ENCODE data around the gene PPP2R5D.

DNA sequence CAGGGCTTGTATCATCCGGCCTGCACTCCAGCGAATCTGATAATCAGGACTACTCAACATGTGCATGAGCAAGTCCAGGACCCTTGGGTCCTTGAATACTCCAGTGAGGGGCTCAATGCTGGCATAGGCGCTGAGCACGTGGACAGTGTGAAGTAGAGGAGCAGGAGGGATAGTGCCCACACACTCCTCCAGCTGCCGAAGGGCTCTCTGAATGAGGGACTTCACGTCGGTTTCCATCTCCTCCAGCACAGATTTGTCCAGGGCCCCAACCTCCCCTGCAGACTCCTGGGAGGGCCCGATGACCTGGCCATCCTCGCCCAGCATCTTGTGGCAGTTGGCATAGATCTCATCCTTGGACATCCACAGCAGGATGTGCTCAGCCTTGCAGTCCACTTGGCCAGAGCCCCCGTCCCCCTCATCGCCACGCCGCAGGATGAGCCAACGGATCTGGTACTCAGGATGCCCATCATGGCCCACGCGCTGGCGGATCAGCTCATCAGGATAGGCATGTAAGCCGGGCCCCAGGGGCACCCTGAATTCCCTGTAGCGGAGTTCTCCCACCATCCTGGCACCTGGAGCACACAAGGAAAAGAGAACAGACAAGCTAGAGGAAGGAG lies 68.0 kb downstream of the PPP2R5D start:
- TF ChIP-seq, protein P1, sequence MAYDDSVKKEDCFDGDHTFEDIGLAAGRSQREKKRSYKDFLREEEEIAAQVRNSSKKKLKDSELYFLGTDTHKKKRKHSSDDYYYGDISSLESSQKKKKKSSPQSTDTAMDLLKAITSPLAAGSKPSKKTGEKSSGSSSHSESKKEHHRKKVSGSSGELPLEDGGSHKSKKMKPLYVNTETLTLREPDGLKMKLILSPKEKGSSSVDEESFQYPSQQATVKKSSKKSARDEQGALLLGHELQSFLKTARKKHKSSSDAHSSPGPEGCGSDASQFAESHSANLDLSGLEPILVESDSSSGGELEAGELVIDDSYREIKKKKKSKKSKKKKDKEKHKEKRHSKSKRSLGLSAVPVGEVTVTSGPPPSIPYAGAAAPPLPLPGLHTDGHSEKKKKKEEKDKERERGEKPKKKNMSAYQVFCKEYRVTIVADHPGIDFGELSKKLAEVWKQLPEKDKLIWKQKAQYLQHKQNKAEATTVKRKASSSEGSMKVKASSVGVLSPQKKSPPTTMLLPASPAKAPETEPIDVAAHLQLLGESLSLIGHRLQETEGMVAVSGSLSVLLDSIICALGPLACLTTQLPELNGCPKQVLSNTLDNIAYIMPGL (CRISPR knock-in tag; IDR thresholded peaks at IDR 0.05): no peak
- TF ChIP-seq GABPB1 (CRISPR knock-in tag; IDR thresholded peaks at IDR 0.05): no peak
- TF ChIP-seq SP1 (CRISPR knock-in tag; conservative IDR thresholded peaks at IDR 0.05): no peak
- TF ChIP-seq CREM (CRISPR knock-in tag; IDR thresholded peaks at IDR 0.05): no peak

Measured in WTC11 (cell line).